ENCODE data around the gene SLAIN2.
A peak's percentile ranks its signal among the peaks of the same experiment; 100 is the strongest.

SLAIN2 gene

GRCh38 chr4:48333587-48333986 lies 7.7 kb upstream of the SLAIN2 start:
- Histone ChIP-seq H3K4me3 (ENCODE audit: insufficient read depth, low read depth, low read length, poor library complexity, severe bottlenecking) (no peak overlapping the region), H3K36me3 (ENCODE audit: control insufficient read depth, insufficient read depth, low read length) (no peaks in the 10 kb centered on the region), H3K4me1 (ENCODE audit: control insufficient read depth, insufficient read depth, low read length, poor library complexity, severe bottlenecking) (no peaks in the 10 kb centered on the region), H3K27me3 (replicated peaks; ENCODE audit: control insufficient read depth, insufficient read depth, low read length, poor library complexity, severe bottlenecking) (no peaks in the 10 kb centered on the region), H3K9me3 (ENCODE audit: control insufficient read depth, low read length) (no peaks in the 10 kb centered on the region), H3K27ac (ENCODE audit: insufficient read depth, low read length, poor library complexity, severe bottlenecking) (no peak overlapping the region)
- DNase-seq = no peak

- no peaks in the 10 kb centered on the region for H3K36me3 ChIP-seq (ENCODE audit: control insufficient read depth, insufficient read depth, low read length)
- no peak overlapping the region for H3K4me3 ChIP-seq (ENCODE audit: insufficient read depth, low read depth, low read length, poor library complexity, severe bottlenecking)
- H3K27me3 ChIP-seq (replicated peaks; ENCODE audit: control insufficient read depth, insufficient read depth, low read length, poor library complexity, severe bottlenecking) = no peaks in the 10 kb centered on the region
- DNase-seq = no peak
- H3K9me3 ChIP-seq (ENCODE audit: control insufficient read depth, low read length) = no peaks in the 10 kb centered on the region
- H3K4me1 ChIP-seq (ENCODE audit: control insufficient read depth, insufficient read depth, low read length, poor library complexity, severe bottlenecking) = no peaks in the 10 kb centered on the region
- no peak overlapping the region for H3K27ac ChIP-seq (ENCODE audit: insufficient read depth, low read length, poor library complexity, severe bottlenecking)
These were observed 7.1 kb upstream of the SLAIN2 start for GRCh38 chr4:48334236-48334635.

- Histone ChIP-seq H3K27me3 (replicated peaks; ENCODE audit: control insufficient read depth, insufficient read depth, low read length, poor library complexity, severe bottlenecking) (no peaks in the 10 kb centered on the region), H3K27ac (ENCODE audit: insufficient read depth, low read length, poor library complexity, severe bottlenecking) (no peak overlapping the region), H3K36me3 (ENCODE audit: control insufficient read depth, insufficient read depth, low read length) (no peaks in the 10 kb centered on the region), H3K4me1 (ENCODE audit: control insufficient read depth, insufficient read depth, low read length, poor library complexity, severe bottlenecking) (no peaks in the 10 kb centered on the region), H3K9me3 (ENCODE audit: control insufficient read depth, low read length) (no peaks in the 10 kb centered on the region), H3K4me3 (ENCODE audit: insufficient read depth, low read depth, low read length, poor library complexity, severe bottlenecking) (no peak overlapping the region)
- no peak for DNase-seq
These were observed 6.4 kb upstream of the SLAIN2 start for GRCh38 chr4:48334900-48335384.

GRCh38 chr4:48336146-48336870 lies 5.0 kb upstream of the SLAIN2 start:
- no peak overlapping the region for H3K27ac ChIP-seq (ENCODE audit: insufficient read depth, low read length, poor library complexity, severe bottlenecking)
- no peaks in the 10 kb centered on the region for H3K27me3 ChIP-seq (replicated peaks; ENCODE audit: control insufficient read depth, insufficient read depth, low read length, poor library complexity, severe bottlenecking)
- no peaks in the 10 kb centered on the region for H3K9me3 ChIP-seq (ENCODE audit: control insufficient read depth, low read length)
- no peak overlapping the region for H3K4me3 ChIP-seq (ENCODE audit: insufficient read depth, low read depth, low read length, poor library complexity, severe bottlenecking)
- H3K4me1 ChIP-seq (ENCODE audit: control insufficient read depth, insufficient read depth, low read length, poor library complexity, severe bottlenecking) = no peaks in the 10 kb centered on the region
- DNase-seq = no peak
- no peaks in the 10 kb centered on the region for H3K36me3 ChIP-seq (ENCODE audit: control insufficient read depth, insufficient read depth, low read length)

GRCh38 chr4:48337731-48338130 lies 3.6 kb upstream of the SLAIN2 start:
- H3K4me3 ChIP-seq (ENCODE audit: insufficient read depth, low read depth, low read length, poor library complexity, severe bottlenecking) = no peak overlapping the region
- H3K36me3 ChIP-seq (ENCODE audit: control insufficient read depth, insufficient read depth, low read length) = no peaks in the 10 kb centered on the region
- no peaks in the 10 kb centered on the region for H3K27me3 ChIP-seq (replicated peaks; ENCODE audit: control insufficient read depth, insufficient read depth, low read length, poor library complexity, severe bottlenecking)
- H3K27ac ChIP-seq (ENCODE audit: insufficient read depth, low read length, poor library complexity, severe bottlenecking) = no peak overlapping the region
- no peaks in the 10 kb centered on the region for H3K4me1 ChIP-seq (ENCODE audit: control insufficient read depth, insufficient read depth, low read length, poor library complexity, severe bottlenecking)
- DNase-seq = no peak
- no peaks in the 10 kb centered on the region for H3K9me3 ChIP-seq (ENCODE audit: control insufficient read depth, low read length)

- H3K36me3 ChIP-seq (ENCODE audit: control insufficient read depth, insufficient read depth, low read length) = no peaks in the 10 kb centered on the region
- no peaks in the 10 kb centered on the region for H3K9me3 ChIP-seq (ENCODE audit: control insufficient read depth, low read length)
- DNase-seq = no peak
- no peak overlapping the region for H3K27ac ChIP-seq (ENCODE audit: insufficient read depth, low read length, poor library complexity, severe bottlenecking)
- no peak overlapping the region for H3K4me3 ChIP-seq (ENCODE audit: insufficient read depth, low read depth, low read length, poor library complexity, severe bottlenecking)
- peaks cover 8% of the 10 kb centered on the region for H3K4me1 ChIP-seq (ENCODE audit: control insufficient read depth, insufficient read depth, low read length, poor library complexity, severe bottlenecking)
- no peaks in the 10 kb centered on the region for H3K27me3 ChIP-seq (replicated peaks; ENCODE audit: control insufficient read depth, insufficient read depth, low read length, poor library complexity, severe bottlenecking)
These were observed 1.7 kb upstream of the SLAIN2 start for GRCh38 chr4:48339642-48340041.

GRCh38 chr4:48340276-48340964 lies 909 bp upstream of the SLAIN2 start:
- Histone ChIP-seq H3K9me3 (ENCODE audit: control insufficient read depth, low read length) (no peaks in the 10 kb centered on the region), H3K27ac (ENCODE audit: insufficient read depth, low read length, poor library complexity, severe bottlenecking) (peak overlapping the region; percentile 88), H3K4me3 (ENCODE audit: insufficient read depth, low read depth, low read length, poor library complexity, severe bottlenecking) (peak overlapping the region; percentile 87), H3K4me1 (ENCODE audit: control insufficient read depth, insufficient read depth, low read length, poor library complexity, severe bottlenecking) (peaks cover 8% of the 10 kb centered on the region), H3K27me3 (replicated peaks; ENCODE audit: control insufficient read depth, insufficient read depth, low read length, poor library complexity, severe bottlenecking) (no peaks in the 10 kb centered on the region), H3K36me3 (ENCODE audit: control insufficient read depth, insufficient read depth, low read length) (no peaks in the 10 kb centered on the region)
- DNase-seq = no peak

GRCh38 chr4:48341776-48342605 lies 662 bp downstream of the SLAIN2 start:
- Histone ChIP-seq H3K36me3 (ENCODE audit: control insufficient read depth, insufficient read depth, low read length) (no peaks in the 10 kb centered on the region), H3K27ac (ENCODE audit: insufficient read depth, low read length, poor library complexity, severe bottlenecking) (peak overlapping the region; percentile 88), H3K27me3 (replicated peaks; ENCODE audit: control insufficient read depth, insufficient read depth, low read length, poor library complexity, severe bottlenecking) (no peaks in the 10 kb centered on the region), H3K4me1 (ENCODE audit: control insufficient read depth, insufficient read depth, low read length, poor library complexity, severe bottlenecking) (peaks cover 14% of the 10 kb centered on the region), H3K4me3 (ENCODE audit: insufficient read depth, low read depth, low read length, poor library complexity, severe bottlenecking) (peak overlapping the region; percentile 77), H3K9me3 (ENCODE audit: control insufficient read depth, low read length) (no peaks in the 10 kb centered on the region)
- peak in 2 of 3 donors; percentile 1 to 25 for DNase-seq

- Histone ChIP-seq H3K27ac (ENCODE audit: insufficient read depth, low read length, poor library complexity, severe bottlenecking) (peak overlapping the region; percentile 88), H3K27me3 (replicated peaks; ENCODE audit: control insufficient read depth, insufficient read depth, low read length, poor library complexity, severe bottlenecking) (no peaks in the 10 kb centered on the region), H3K9me3 (ENCODE audit: control insufficient read depth, low read length) (no peaks in the 10 kb centered on the region), H3K36me3 (ENCODE audit: control insufficient read depth, insufficient read depth, low read length) (no peaks in the 10 kb centered on the region), H3K4me1 (ENCODE audit: control insufficient read depth, insufficient read depth, low read length, poor library complexity, severe bottlenecking) (peaks cover 14% of the 10 kb centered on the region), H3K4me3 (ENCODE audit: insufficient read depth, low read depth, low read length, poor library complexity, severe bottlenecking) (peak overlapping the region; percentile 77)
- no peak for DNase-seq
These were observed 1.2 kb downstream of the SLAIN2 start for GRCh38 chr4:48342606-48342880.

- no peaks in the 10 kb centered on the region for H3K36me3 ChIP-seq (ENCODE audit: control insufficient read depth, insufficient read depth, low read length)
- H3K9me3 ChIP-seq (ENCODE audit: control insufficient read depth, low read length) = no peaks in the 10 kb centered on the region
- peaks cover 14% of the 10 kb centered on the region for H3K4me1 ChIP-seq (ENCODE audit: control insufficient read depth, insufficient read depth, low read length, poor library complexity, severe bottlenecking)
- H3K27me3 ChIP-seq (replicated peaks; ENCODE audit: control insufficient read depth, insufficient read depth, low read length, poor library complexity, severe bottlenecking) = no peaks in the 10 kb centered on the region
- peak overlapping the region; percentile 77 for H3K4me3 ChIP-seq (ENCODE audit: insufficient read depth, low read depth, low read length, poor library complexity, severe bottlenecking)
- DNase-seq = no peak
- H3K27ac ChIP-seq (ENCODE audit: insufficient read depth, low read length, poor library complexity, severe bottlenecking) = no peak overlapping the region
These were observed 1.7 kb downstream of the SLAIN2 start for GRCh38 chr4:48343035-48343434.
